Activated B cell treated with CpG ODN at 0.5 μM for 24 hours (primary cell): Measurements from ENCODE around the gene TMEM121. TPM values are rescaled to one million over a fixed set of nuclear protein-coding genes. Genes with fewer than 3 reads are reported as not detected.

Experiments used
- ATAC-seq: fragments of 200-7000 bp; cut with Tn5 transposase; one replicate; pipeline ENCODE4 v1.10.0; 2021; ENCODE audit warnings: low read depth, mild to moderate bottlenecking, moderate library complexity
- CTCF ChIA-PET: fragments of 350-600 bp; sonication (Branson Sonifier 250); formaldehyde crosslinking; loops from one replicate; lab custom pipeline; 2021; ENCODE audit warnings: antibody characterized with exemption; lab: Charles Lee
- POLR2A ChIA-PET: fragments of 350-600 bp; sonication (Branson Sonifier 250); formaldehyde crosslinking; loops from one replicate; lab custom pipeline; 2021; ENCODE audit warnings: antibody characterized with exemption; lab: Charles Lee
- DNase-seq: peaks from one replicate; pipeline ENCODE4 v3.0.0; 2022
- H3K27ac Mint-ChIP-seq: one replicate; pipeline ENCODE4 v1.8.0; 2020; ENCODE audit warnings: mixed read lengths
- H3K27me3 Mint-ChIP-seq: one replicate; pipeline ENCODE4 v1.8.0; 2021; ENCODE audit warnings: mixed read lengths
- H3K36me3 Mint-ChIP-seq: one replicate; pipeline ENCODE4 v1.8.0; 2021; ENCODE audit warnings: low read depth, mixed read lengths
- H3K4me1 Mint-ChIP-seq: one replicate; pipeline ENCODE4 v1.8.0; 2021; ENCODE audit warnings: mixed read lengths
- H3K4me3 Mint-ChIP-seq: one replicate; pipeline ENCODE4 v1.8.0; 2020; ENCODE audit warnings: mild to moderate bottlenecking, mixed read lengths
- H3K9me3 Mint-ChIP-seq: one replicate; pipeline ENCODE4 v1.8.0; 2020; ENCODE audit warnings: mixed read lengths
- CTCF ChIP-seq: fragments of 200-600 bp; IDR thresholded peaks from one replicate; pipeline ENCODE4 v1.8.0; 2022; ENCODE audit warnings: antibody characterized with exemption, mild to moderate bottlenecking
- intact Hi-C: fragments of 100-400 bp; cut with micrococcal nuclease; formaldehyde crosslinking; loops from one replicate; pipeline ENCODE4 v1.15.1; 2024
- total RNA-seq: library from RNA; stranded (reverse); gene quantifications from 2 replicates; pipeline ENCODE4 v1.2.3, GENCODE V29; 2022

Gene TMEM121
- total RNA-seq, 1 donor from 2014 or later: 1.6 TPM

- intact Hi-C loops: loop anchor here (5.0 kb wide), 2 partner anchors 507 to 567 kb away; partner anchors contain the start of gene CLBA1
- Mint-ChIP-seq H3K27ac (no peak overlapping the region), H3K27me3 (no peaks in the 10 kb centered on the region), H3K4me3 (no peak overlapping the region), H3K4me1 (peaks cover 12% of the 10 kb centered on the region), H3K36me3 (peaks cover 2% of the 10 kb centered on the region), H3K9me3 (no peaks in the 10 kb centered on the region)
- no peak for DNase-seq
- ChIA-PET CTCF (no interaction called here), POLR2A (no interaction called here)
- ATAC-seq: no peak
- TF ChIP-seq CTCF: no peak
Observed at GRCh38 chr14:105493921-105494605, 32.3 kb upstream of the TMEM121 start.

GRCh38 chr14:105494606-105494929 lies 31.8 kb upstream of the TMEM121 start:
- Mint-ChIP-seq H3K36me3 (peaks cover 2% of the 10 kb centered on the region), H3K27me3 (no peaks in the 10 kb centered on the region), H3K4me1 (peaks cover 7% of the 10 kb centered on the region), H3K27ac (no peak overlapping the region), H3K9me3 (no peaks in the 10 kb centered on the region), H3K4me3 (no peak overlapping the region)
- intact Hi-C loops: loop anchor here (5.0 kb wide), 2 partner anchors 507 to 567 kb away; partner anchors contain the start of gene CLBA1
- no peak for TF ChIP-seq CTCF
- POLR2A ChIA-PET: no interaction called here
- CTCF ChIA-PET: no interaction called here
- no peak for DNase-seq
- ATAC-seq: no peak

- no peaks in the 10 kb centered on the region for H3K9me3 Mint-ChIP-seq
- POLR2A ChIA-PET: no interaction called here
- no peak for ATAC-seq
- H3K27ac Mint-ChIP-seq: no peak overlapping the region
- intact Hi-C loops: no loop called here
- no peak overlapping the region for H3K4me3 Mint-ChIP-seq
- no peak for TF ChIP-seq CTCF
- DNase-seq: no peak
- peaks cover 5% of the 10 kb centered on the region for H3K4me1 Mint-ChIP-seq
- H3K36me3 Mint-ChIP-seq: peaks cover 2% of the 10 kb centered on the region
- H3K27me3 Mint-ChIP-seq: no peaks in the 10 kb centered on the region
- CTCF ChIA-PET: no interaction called here
Observed at GRCh38 chr14:105495101-105495989, 31.0 kb upstream of the TMEM121 start.

GRCh38 chr14:105495990-105496830 lies 30.2 kb upstream of the TMEM121 start:
- H3K36me3 Mint-ChIP-seq: peaks cover 2% of the 10 kb centered on the region
- POLR2A ChIA-PET: no interaction called here
- ATAC-seq: no peak

More at GRCh38 chr14:105495990-105496830, 30.2 kb upstream of the TMEM121 start:
- Mint-ChIP-seq H3K27me3 (no peaks in the 10 kb centered on the region), H3K4me3 (no peak overlapping the region), H3K4me1 (peaks cover 5% of the 10 kb centered on the region), H3K27ac (no peak overlapping the region), H3K9me3 (no peaks in the 10 kb centered on the region)
- DNase-seq: no peak
- CTCF ChIA-PET: no interaction called here
- TF ChIP-seq CTCF: no peak
- intact Hi-C loops: no loop called here
